ENCODE measurements around the gene TPGS2.
"Not testable (repeated sequence)": the region's sequence is repeated elsewhere in the genome, so short reads cannot be mapped to it uniquely, and the experiment has no call there.

The TPGS2 gene

GRCh38 chr18:36817039-36817438 lies 11.8 kb downstream of the TPGS2 start:
- Histone ChIP-seq H3K9me2 (replicated peaks; ENCODE audit: insufficient read depth, low read length) (no peaks in the 10 kb centered on the region), H2AFZ (ENCODE audit: low read length) (no peak overlapping the region), H3K79me2 (ENCODE audit: low read length) (peaks cover 5% of the 10 kb centered on the region; the same call in 1 of the 2 replicates), H3K9ac (ENCODE audit: low read length) (no peak overlapping the region), H3K4me1 (ENCODE audit: low read length) (no peaks in the 10 kb centered on the region), H3K27me3 (replicated peaks; ENCODE audit: insufficient read depth, low read length) (no peaks in the 10 kb centered on the region), H3K36me3 (replicated peaks; ENCODE audit: insufficient read depth, low read length) (no peaks in the 10 kb centered on the region), H3K9me3 (replicated peaks; ENCODE audit: insufficient read depth, low read length) (no peaks in the 10 kb centered on the region), H4K20me1 (ENCODE audit: insufficient read depth, low read length) (no peaks in the 10 kb centered on the region), H3K27ac (ENCODE audit: low read length) (no peak overlapping the region), H3K4me3 (ENCODE audit: low read length) (no peak overlapping the region), H3F3A (ENCODE audit: insufficient read depth, low read length) (no peaks in the 10 kb centered on the region), H3K4me2 (ENCODE audit: low read depth, low read length) (no peak overlapping the region)
- no peak for TF ChIP-seq CTCF (IDR thresholded peaks at IDR 0.05; ENCODE audit: low read length)
- no peak for TF ChIP-seq EZH2phosphoT487 (IDR thresholded peaks at IDR 0.05; ENCODE audit: low read length)
- TF ChIP-seq EZH2 (optimal IDR thresholded peaks at IDR 0.05; ENCODE audit: low read depth, low read length), result no peak
- DNase-seq, result no peak

GRCh38 chr18:36816096-36816495 lies 12.7 kb downstream of the TPGS2 start:
- not testable (repeated sequence) for DNase-seq; H3K9ac ChIP-seq (ENCODE audit: low read length); H4K20me1 ChIP-seq (ENCODE audit: insufficient read depth, low read length); H3F3A ChIP-seq (ENCODE audit: insufficient read depth, low read length); H3K9me2 ChIP-seq (replicated peaks; ENCODE audit: insufficient read depth, low read length); H3K9me3 ChIP-seq (replicated peaks; ENCODE audit: insufficient read depth, low read length); H3K79me2 ChIP-seq (ENCODE audit: low read length); H3K4me3 ChIP-seq (ENCODE audit: low read length); H3K4me2 ChIP-seq (ENCODE audit: low read depth, low read length); H3K27ac ChIP-seq (ENCODE audit: low read length); H2AFZ ChIP-seq (ENCODE audit: low read length); H3K36me3 ChIP-seq (replicated peaks; ENCODE audit: insufficient read depth, low read length); H3K4me1 ChIP-seq (ENCODE audit: low read length); H3K27me3 ChIP-seq (replicated peaks; ENCODE audit: insufficient read depth, low read length)

- Histone ChIP-seq H3F3A (ENCODE audit: insufficient read depth, low read length) (no peaks in the 10 kb centered on the region), H3K9me3 (replicated peaks; ENCODE audit: insufficient read depth, low read length) (no peaks in the 10 kb centered on the region), H3K36me3 (replicated peaks; ENCODE audit: insufficient read depth, low read length) (no peaks in the 10 kb centered on the region), H3K27ac (ENCODE audit: low read length) (no peak overlapping the region), H4K20me1 (ENCODE audit: insufficient read depth, low read length) (no peaks in the 10 kb centered on the region), H3K79me2 (ENCODE audit: low read length) (no peaks in the 10 kb centered on the region), H3K4me2 (ENCODE audit: low read depth, low read length) (no peak overlapping the region), H3K4me3 (ENCODE audit: low read length) (no peak overlapping the region), H3K27me3 (replicated peaks; ENCODE audit: insufficient read depth, low read length) (no peaks in the 10 kb centered on the region), H3K4me1 (ENCODE audit: low read length) (no peaks in the 10 kb centered on the region), H3K9me2 (replicated peaks; ENCODE audit: insufficient read depth, low read length) (no peaks in the 10 kb centered on the region), H3K9ac (ENCODE audit: low read length) (no peak overlapping the region), H2AFZ (ENCODE audit: low read length) (no peak overlapping the region)
- TF ChIP-seq EZH2 (optimal IDR thresholded peaks at IDR 0.05; ENCODE audit: low read depth, low read length) (no peak), CTCF (IDR thresholded peaks at IDR 0.05; ENCODE audit: low read length) (no peak), EZH2phosphoT487 (IDR thresholded peaks at IDR 0.05; ENCODE audit: low read length) (no peak)
- DNase-seq, result no peak
Observed at GRCh38 chr18:36814994-36815393, 13.8 kb downstream of the TPGS2 start.

- DNase-seq, result no peak
- TF ChIP-seq CTCF (IDR thresholded peaks at IDR 0.05; ENCODE audit: low read length) (no peak), EZH2 (optimal IDR thresholded peaks at IDR 0.05; ENCODE audit: low read depth, low read length) (no peak), EZH2phosphoT487 (IDR thresholded peaks at IDR 0.05; ENCODE audit: low read length) (no peak)
- Histone ChIP-seq H3K27me3 (replicated peaks; ENCODE audit: insufficient read depth, low read length) (no peaks in the 10 kb centered on the region), H3K9ac (ENCODE audit: low read length) (no peak overlapping the region), H3K4me3 (ENCODE audit: low read length) (no peak overlapping the region), H3K4me1 (ENCODE audit: low read length) (no peaks in the 10 kb centered on the region), H3K27ac (ENCODE audit: low read length) (no peak overlapping the region), H3K9me2 (replicated peaks; ENCODE audit: insufficient read depth, low read length) (no peaks in the 10 kb centered on the region), H2AFZ (ENCODE audit: low read length) (no peak overlapping the region), H3K4me2 (ENCODE audit: low read depth, low read length) (no peak overlapping the region), H3K79me2 (ENCODE audit: low read length) (peaks cover 2% of the 10 kb centered on the region; the same call in 1 of the 2 replicates), H3K36me3 (replicated peaks; ENCODE audit: insufficient read depth, low read length) (no peaks in the 10 kb centered on the region), H3F3A (ENCODE audit: insufficient read depth, low read length) (no peaks in the 10 kb centered on the region), H3K9me3 (replicated peaks; ENCODE audit: insufficient read depth, low read length) (no peaks in the 10 kb centered on the region), H4K20me1 (ENCODE audit: insufficient read depth, low read length) (no peaks in the 10 kb centered on the region)
Observed at GRCh38 chr18:36813824-36814223, 15.0 kb downstream of the TPGS2 start.
